ENCODE results near the gene HECW1.

The HECW1 gene

DNA sequence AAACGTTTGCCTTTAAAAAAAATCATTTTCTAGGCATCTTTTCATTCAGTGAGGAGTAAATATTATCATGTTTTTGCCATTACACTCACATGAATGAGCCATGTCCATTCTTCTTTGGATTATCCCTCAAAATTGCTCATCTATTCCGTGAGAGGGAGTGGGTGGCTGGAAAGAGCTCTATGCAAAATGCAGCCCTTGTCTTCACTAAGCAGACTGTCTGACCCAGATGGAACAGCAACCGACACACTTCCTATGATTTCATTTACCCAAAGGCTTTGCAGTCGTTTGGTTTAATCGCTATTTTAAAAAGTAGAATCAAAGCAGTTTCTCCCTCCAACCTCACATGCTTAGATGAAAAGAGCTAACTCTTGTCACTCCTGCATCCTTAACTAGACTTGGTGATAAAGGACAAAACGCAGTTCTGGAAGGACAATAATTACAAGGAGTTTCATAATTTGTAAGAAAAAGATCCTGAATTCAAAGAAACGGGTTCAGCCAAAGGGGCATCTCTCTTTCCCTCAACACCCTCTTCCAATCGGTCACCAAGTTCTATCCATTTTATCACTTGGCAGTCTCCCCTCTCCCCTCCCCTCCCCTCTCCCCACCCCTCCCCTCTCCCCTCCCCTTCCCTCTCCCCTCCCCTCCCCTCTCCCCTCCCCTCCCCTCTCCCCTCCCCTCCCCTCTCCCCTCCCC, 272.3 kb downstream of the HECW1 start:
- H3K36me3 Mint-ChIP-seq (ENCODE audit: low read depth) = no peaks in the 10 kb centered on the region
- peaks cover 24% of the 10 kb centered on the region for H3K27me3 Mint-ChIP-seq
- no peak overlapping the region for H3K4me3 Mint-ChIP-seq
- H3K27ac Mint-ChIP-seq = no peak overlapping the region
- H3K9me3 Mint-ChIP-seq = peaks cover 5% of the 10 kb centered on the region
- peaks cover 10% of the 10 kb centered on the region for H3K4me1 Mint-ChIP-seq (ENCODE audit: low read depth)

DNA sequence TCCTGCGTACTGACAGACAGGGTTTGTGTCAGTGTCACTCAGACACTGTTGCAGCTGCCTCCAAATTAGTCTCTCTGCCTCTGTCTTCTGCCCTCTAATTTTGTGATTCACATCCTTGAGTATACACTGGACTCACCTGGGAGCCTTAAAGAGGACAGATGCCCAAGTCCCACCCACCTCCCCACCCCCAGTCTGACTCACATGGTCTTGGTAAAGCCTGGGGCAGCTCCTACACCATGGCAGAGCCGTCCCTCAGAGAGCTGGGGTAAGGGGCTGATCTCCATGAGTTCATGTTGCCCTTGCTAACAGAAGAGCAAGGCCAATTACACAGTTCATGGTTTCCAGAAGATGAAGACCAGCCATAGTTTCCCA, 272.8 kb downstream of the HECW1 start:
- Mint-ChIP-seq H3K9me3 (peaks cover 5% of the 10 kb centered on the region), H3K27ac (no peak overlapping the region)

DNA sequence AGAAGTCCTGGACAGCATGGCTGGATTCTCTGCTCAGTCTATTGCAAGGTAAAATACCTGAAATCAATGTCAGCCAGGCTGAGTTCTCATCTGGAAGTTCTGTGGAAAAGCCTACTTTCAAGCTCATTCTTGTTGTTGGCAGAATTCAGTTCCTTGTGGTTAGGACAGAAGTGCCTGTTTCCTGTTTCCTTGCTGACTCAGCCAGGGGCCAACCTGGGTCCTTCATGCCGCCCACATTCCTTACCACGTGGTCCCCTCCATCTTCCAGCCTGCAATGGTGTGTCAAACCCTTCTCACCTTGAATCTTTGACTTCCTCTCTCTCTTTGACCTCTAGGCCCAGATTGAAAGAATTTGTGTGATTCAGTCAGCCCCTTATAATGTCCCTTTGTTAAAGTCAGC, 273.4 kb downstream of the HECW1 start:
- Mint-ChIP-seq H3K36me3 (ENCODE audit: low read depth) (no peaks in the 10 kb centered on the region), H3K9me3 (peaks cover 5% of the 10 kb centered on the region), H3K27me3 (peaks cover 23% of the 10 kb centered on the region), H3K4me1 (ENCODE audit: low read depth) (peaks cover 10% of the 10 kb centered on the region), H3K27ac (no peak overlapping the region), H3K4me3 (no peak overlapping the region)

More for the DNA sequence above, 272.8 kb downstream of the HECW1 start:
- H3K36me3 Mint-ChIP-seq (ENCODE audit: low read depth) = no peaks in the 10 kb centered on the region
- H3K27me3 Mint-ChIP-seq = peaks cover 24% of the 10 kb centered on the region
- no peak overlapping the region for H3K4me3 Mint-ChIP-seq
- peaks cover 10% of the 10 kb centered on the region for H3K4me1 Mint-ChIP-seq (ENCODE audit: low read depth)

DNA sequence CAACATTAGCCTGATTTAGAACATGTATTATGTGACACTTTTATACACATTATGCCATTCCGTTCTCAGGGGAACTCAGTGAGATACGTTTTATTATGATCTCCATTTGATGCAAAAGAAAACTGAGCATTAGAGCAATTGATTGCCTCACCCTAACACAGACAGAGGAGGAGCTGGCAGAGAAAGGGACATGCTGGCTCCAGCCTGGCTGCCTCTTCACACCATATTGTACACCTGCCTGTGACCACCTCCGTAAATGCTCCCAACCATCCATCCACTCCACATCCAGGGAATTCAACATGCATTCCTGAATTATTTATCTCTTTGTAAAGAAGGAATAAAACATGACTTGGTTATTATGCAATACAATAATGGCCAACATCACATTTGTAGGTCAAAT, 275.5 kb downstream of the HECW1 start:
- peaks cover 5% of the 10 kb centered on the region for H3K9me3 Mint-ChIP-seq
- peaks cover 18% of the 10 kb centered on the region for H3K27me3 Mint-ChIP-seq
- peaks cover 10% of the 10 kb centered on the region for H3K4me1 Mint-ChIP-seq (ENCODE audit: low read depth)
- H3K27ac Mint-ChIP-seq = no peak overlapping the region
- no peak overlapping the region for H3K4me3 Mint-ChIP-seq
- H3K36me3 Mint-ChIP-seq (ENCODE audit: low read depth) = no peaks in the 10 kb centered on the region

DNA sequence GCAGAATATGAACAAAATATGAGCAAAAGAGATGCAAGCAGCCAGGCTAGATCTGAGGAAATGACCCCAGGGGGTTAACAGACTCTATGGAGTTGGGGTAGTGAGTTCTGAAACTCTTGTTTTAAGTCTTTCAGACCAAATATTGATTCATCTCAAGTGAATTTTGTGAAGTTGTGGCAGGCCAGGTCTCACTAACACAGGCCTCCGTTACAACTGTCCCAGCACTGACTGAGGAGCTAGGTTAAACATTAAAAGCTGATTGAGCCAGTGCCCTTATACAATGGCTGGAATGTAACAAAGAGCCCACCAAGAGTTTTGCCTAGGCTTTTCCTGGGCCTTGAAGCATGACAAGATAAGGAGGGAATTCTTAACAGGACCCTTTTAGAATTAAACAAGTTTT, 278.1 kb downstream of the HECW1 start:
- no peak overlapping the region for H3K27ac Mint-ChIP-seq
- peaks cover 7% of the 10 kb centered on the region for H3K4me1 Mint-ChIP-seq (ENCODE audit: low read depth)
- H3K4me3 Mint-ChIP-seq = no peak overlapping the region
- H3K9me3 Mint-ChIP-seq = peaks cover 5% of the 10 kb centered on the region
- H3K36me3 Mint-ChIP-seq (ENCODE audit: low read depth) = no peaks in the 10 kb centered on the region
- peaks cover 11% of the 10 kb centered on the region for H3K27me3 Mint-ChIP-seq

DNA sequence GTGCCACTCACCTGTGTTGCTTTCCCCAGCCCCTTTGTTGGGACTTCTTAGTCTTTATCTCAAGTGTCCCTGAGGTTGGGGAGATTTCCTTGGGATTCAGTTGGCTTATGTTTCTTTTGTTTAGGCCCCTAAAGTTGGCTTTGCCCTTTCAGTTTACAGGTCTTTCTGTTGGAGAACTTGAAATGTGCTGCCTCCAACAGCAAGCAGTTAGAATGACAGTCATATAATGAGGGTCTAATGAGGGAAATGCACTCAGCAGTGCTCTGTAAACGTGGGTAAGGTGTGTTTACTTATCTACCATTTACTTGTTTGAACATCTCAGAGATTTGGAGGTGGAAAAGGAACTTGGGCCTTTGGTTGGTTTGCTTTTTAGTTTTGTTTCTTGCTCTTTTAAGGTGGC, 279.1 kb downstream of the HECW1 start:
- H3K4me1 Mint-ChIP-seq (ENCODE audit: low read depth) = no peaks in the 10 kb centered on the region
- H3K27me3 Mint-ChIP-seq = peaks cover 11% of the 10 kb centered on the region
- no peak overlapping the region for H3K27ac Mint-ChIP-seq
- H3K9me3 Mint-ChIP-seq = no peaks in the 10 kb centered on the region
- H3K36me3 Mint-ChIP-seq (ENCODE audit: low read depth) = no peaks in the 10 kb centered on the region
- no peak overlapping the region for H3K4me3 Mint-ChIP-seq

DNA sequence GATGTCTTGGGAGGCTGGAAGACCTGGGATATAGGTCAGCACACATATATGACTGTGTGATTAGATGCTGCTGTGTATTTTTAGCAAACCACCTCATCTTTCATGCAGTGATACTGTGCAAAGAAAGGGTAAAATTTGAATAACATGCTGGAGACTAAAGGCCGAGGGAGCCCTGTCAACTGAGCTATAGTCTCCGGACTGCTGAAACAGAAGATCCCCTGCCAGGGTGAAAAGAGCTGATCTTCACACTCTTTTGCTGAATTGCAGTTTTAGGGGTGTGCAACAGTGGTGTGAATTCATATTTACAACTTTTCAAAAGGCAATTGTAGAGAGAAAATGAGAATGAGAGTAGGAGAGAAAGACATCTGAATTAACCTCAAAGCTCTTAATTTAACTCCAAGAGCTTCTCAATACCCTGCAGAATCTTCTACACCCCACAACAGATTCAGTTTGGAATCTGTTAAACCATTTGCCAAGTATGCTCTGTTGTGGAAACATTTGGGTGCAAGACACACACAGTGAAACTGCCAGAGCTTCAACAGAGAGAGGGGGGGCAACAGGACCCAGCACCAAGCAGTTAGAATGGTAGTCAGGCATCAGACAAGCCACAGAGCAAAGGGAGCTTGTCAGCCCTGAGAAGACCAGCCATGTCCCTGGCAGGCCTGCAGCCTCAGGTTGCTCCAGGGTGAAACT, 280.3 kb downstream of the HECW1 start:
- no peak overlapping the region for H3K4me3 Mint-ChIP-seq

DNA sequence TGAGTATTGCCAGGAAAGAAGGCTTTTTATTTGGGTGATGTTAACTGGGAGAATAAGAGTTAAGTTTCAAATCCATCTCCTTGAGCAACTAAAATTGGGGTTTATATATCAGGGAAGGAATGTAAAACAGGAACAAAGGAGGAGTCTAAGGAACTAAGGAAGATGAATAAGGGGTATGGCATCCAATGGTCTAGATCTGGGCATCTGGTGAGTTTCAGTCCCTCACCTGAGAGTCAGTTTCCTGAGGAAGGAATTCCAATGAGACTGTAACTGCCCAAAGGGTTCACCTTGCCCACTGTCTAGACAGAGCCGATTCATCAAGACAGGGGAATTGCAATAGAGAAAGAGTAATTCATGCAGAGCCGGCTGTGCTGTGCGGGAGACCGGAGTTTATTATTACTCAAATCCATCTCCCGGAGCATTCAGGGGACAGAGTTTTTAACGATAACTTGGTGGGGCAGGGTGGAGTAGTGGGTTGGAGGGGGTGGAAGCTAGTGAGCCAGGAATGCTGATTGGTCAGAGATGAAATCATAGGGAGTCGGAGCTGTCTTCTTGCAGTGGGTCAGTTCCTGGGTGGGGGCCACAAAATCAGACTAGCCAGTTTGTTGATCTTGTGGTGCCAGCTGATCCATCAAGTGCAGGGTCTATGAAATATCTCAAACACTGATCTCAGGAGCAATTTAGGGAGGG, 282.1 kb downstream of the HECW1 start:
- Mint-ChIP-seq H3K4me1 (ENCODE audit: low read depth) (no peaks in the 10 kb centered on the region), H3K36me3 (ENCODE audit: low read depth) (no peaks in the 10 kb centered on the region), H3K4me3 (no peak overlapping the region), H3K27me3 (peaks cover 22% of the 10 kb centered on the region), H3K9me3 (no peaks in the 10 kb centered on the region), H3K27ac (no peak overlapping the region)

More for the DNA sequence above, 280.3 kb downstream of the HECW1 start:
- Mint-ChIP-seq H3K9me3 (no peaks in the 10 kb centered on the region), H3K4me1 (ENCODE audit: low read depth) (no peaks in the 10 kb centered on the region), H3K36me3 (ENCODE audit: low read depth) (no peaks in the 10 kb centered on the region), H3K27ac (no peak overlapping the region), H3K27me3 (peaks cover 22% of the 10 kb centered on the region)

DNA sequence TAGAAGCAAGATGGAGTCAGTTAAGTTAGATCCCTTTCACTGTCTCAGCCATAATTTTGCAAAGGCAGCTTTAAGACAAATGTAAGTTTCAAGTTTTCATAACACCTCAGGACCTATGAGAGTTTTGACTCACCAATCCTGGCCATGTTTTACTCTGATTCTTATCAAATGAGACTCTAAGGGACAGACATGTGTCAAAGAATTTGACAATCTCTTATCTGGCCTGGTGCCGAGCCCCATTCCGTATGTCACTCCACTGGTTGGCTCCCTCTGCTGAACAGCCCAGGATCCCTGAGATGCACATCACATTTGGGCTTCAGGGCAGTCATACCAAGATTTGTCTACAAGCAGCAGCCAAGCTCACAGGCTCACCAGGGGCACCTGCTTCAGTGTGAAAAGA, 282.9 kb downstream of the HECW1 start:
- Mint-ChIP-seq H3K27me3 (peaks cover 25% of the 10 kb centered on the region), H3K27ac (no peak overlapping the region), H3K4me1 (ENCODE audit: low read depth) (no peaks in the 10 kb centered on the region), H3K36me3 (ENCODE audit: low read depth) (no peaks in the 10 kb centered on the region), H3K9me3 (no peaks in the 10 kb centered on the region), H3K4me3 (no peak overlapping the region)

DNA sequence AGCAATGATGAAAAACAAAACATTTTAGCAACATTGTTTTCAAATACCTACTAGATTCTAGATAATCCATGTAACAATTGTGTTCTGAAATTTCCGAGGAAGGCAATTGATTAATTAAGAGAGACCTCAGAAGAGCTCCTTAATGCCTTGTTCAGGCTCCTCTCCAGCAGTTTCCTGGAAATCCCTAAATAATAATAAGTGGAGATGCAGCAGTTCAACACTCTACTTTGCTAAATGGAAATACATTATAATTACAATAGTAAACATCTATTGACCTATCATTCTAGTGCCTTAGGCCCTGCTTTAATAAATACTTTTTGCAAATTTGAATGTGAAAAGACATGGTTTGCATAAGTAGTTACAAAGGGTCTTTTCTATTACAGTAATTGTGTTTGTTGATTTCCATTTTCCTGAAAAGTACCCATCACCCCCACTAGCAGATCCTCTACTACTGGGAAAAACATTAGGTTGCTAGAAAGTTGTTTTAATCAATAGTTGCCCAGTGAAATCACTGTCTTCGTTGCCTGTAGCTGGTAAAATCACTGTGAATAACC, 283.8 kb downstream of the HECW1 start:
- no peaks in the 10 kb centered on the region for H3K36me3 Mint-ChIP-seq (ENCODE audit: low read depth)
- H3K27me3 Mint-ChIP-seq = peaks cover 31% of the 10 kb centered on the region
- H3K27ac Mint-ChIP-seq = no peak overlapping the region
- H3K4me1 Mint-ChIP-seq (ENCODE audit: low read depth) = no peaks in the 10 kb centered on the region
- no peaks in the 10 kb centered on the region for H3K9me3 Mint-ChIP-seq
- no peak overlapping the region for H3K4me3 Mint-ChIP-seq

DNA sequence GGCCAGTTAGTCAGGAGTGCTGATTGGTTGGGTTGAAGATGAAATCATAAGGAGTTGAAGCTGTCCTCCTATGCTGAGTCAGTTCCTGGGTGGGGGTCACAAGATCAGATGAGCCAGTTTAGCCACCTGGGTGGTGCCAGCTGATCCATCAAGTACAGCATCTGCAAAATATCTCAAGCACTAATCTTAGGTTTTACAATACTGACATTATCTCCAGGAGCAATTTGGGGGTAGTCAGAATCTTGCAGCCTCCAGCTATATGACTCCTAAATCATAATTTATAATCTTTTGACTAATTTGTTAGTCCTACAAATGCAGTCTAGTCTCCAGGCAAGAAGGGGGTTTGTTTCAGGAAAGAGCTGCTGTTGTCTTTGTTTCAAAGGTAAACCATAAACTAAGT, 286.4 kb downstream of the HECW1 start:
- H3K4me1 Mint-ChIP-seq (ENCODE audit: low read depth) = no peaks in the 10 kb centered on the region
- no peak overlapping the region for H3K27ac Mint-ChIP-seq
- H3K27me3 Mint-ChIP-seq = peaks cover 35% of the 10 kb centered on the region
- H3K9me3 Mint-ChIP-seq = no peaks in the 10 kb centered on the region
- H3K4me3 Mint-ChIP-seq = no peak overlapping the region
- no peaks in the 10 kb centered on the region for H3K36me3 Mint-ChIP-seq (ENCODE audit: low read depth)

DNA sequence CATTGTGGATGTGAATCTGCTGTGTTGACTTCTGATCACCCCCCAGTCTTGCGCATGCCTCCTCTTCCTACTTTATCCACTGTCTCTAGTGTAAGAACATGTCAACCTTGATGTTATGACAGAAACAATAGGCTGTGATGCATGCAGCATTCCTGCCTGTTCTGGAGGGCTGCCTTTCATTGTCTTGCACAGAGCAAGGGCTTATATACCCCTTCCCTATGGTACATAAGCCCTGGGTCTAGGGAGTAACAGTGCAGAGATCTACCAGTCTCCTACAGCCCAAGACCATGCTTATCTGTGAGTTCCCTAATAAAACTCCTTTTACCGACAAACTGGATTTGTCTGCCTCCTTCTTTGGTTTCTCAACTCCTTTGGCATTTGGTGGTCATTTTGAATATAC, 293.5 kb downstream of the HECW1 start:
- peaks cover 7% of the 10 kb centered on the region for H3K27me3 Mint-ChIP-seq
- no peak overlapping the region for H3K4me3 Mint-ChIP-seq
- no peaks in the 10 kb centered on the region for H3K9me3 Mint-ChIP-seq
- H3K4me1 Mint-ChIP-seq (ENCODE audit: low read depth) = no peaks in the 10 kb centered on the region
- H3K27ac Mint-ChIP-seq = no peak overlapping the region
- no peaks in the 10 kb centered on the region for H3K36me3 Mint-ChIP-seq (ENCODE audit: low read depth)

DNA sequence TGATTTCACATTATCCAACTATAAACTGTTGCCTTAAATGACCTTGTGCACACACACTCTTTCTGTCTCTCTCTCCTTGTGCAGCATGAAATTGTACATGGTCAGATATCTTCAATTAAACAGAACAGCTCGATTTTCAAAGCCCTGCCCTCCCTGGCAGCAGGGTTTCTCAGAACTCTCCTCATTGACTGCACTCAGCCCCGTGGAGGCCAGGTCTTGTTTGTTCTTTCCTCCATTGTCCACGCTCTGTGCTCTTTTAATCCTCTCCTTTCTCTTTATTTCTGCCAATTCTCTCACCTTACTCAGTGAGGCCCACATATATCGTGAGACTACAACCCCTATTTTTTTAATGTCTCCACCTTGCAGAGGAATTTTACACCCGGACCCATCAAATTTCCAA, 294.5 kb downstream of the HECW1 start:
- Mint-ChIP-seq H3K4me1 (ENCODE audit: low read depth) (no peaks in the 10 kb centered on the region), H3K27me3 (no peaks in the 10 kb centered on the region), H3K36me3 (ENCODE audit: low read depth) (no peaks in the 10 kb centered on the region), H3K4me3 (no peak overlapping the region), H3K9me3 (no peaks in the 10 kb centered on the region), H3K27ac (no peak overlapping the region)

DNA sequence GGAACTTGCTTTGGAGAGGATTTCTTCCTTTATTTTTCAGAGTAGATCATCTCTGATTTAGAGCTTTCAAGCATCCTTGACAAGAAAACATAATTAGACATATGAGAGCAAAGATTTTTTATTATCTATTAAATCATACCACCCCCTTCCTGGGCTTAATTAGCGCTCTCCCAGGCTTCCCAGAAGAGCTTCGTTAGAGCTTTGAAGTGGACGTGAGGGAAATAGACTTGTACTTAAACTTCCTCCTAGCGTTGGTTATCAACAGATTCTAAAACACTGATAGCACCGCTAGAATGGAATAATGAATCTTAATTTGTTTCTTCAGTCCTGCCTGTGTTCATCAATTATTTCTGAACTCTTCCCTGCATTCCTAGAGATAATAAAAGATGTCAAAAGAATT, 296.5 kb downstream of the HECW1 start:
- no peaks in the 10 kb centered on the region for H3K36me3 Mint-ChIP-seq (ENCODE audit: low read depth)
- H3K4me1 Mint-ChIP-seq (ENCODE audit: low read depth) = no peaks in the 10 kb centered on the region
- H3K27me3 Mint-ChIP-seq = no peaks in the 10 kb centered on the region
- H3K4me3 Mint-ChIP-seq = no peak overlapping the region
- H3K27ac Mint-ChIP-seq = no peak overlapping the region
- H3K9me3 Mint-ChIP-seq = no peaks in the 10 kb centered on the region

DNA sequence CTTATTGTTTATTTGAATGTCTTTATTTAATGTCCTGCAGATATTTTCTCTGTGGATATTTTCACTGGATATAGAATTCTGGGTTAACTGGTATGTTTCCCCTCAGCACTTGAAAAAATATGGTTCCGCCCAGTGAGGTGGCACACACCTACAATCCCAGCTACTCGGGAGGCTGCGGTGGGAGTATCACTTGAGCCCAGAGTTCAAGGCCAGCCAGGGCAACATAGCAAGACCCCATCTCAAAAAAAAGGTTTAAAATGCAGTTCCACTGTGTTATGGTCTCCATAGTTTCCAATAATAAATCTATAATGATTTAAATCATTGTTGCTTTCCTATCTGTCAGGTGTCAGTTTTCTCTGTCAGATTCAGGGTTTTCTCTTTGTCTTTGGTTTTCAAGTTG, 305.0 kb downstream of the HECW1 start:
- Mint-ChIP-seq H3K4me1 (ENCODE audit: low read depth) (no peaks in the 10 kb centered on the region), H3K4me3 (no peak overlapping the region), H3K9me3 (no peaks in the 10 kb centered on the region), H3K27ac (no peak overlapping the region), H3K36me3 (ENCODE audit: low read depth) (no peaks in the 10 kb centered on the region), H3K27me3 (peaks cover 18% of the 10 kb centered on the region)
